Activated T-helper 9 cell treated with anti-CD3 and anti-CD28 coated beads, Interleukin-2, amount 50 U/mL, for 16 hours (primary cell): ENCODE measurements around the gene CDKAL1.
"Not testable (repeated sequence)": the region's sequence is repeated elsewhere in the genome, so short reads cannot be mapped to it uniquely, and the experiment has no call there.

Experiments used
- DNase-seq: peaks from one replicate; pipeline ENCODE4 v3.0.0-alpha.2; 2020; ENCODE audit warnings: low read depth

The CDKAL1 gene

DNA sequence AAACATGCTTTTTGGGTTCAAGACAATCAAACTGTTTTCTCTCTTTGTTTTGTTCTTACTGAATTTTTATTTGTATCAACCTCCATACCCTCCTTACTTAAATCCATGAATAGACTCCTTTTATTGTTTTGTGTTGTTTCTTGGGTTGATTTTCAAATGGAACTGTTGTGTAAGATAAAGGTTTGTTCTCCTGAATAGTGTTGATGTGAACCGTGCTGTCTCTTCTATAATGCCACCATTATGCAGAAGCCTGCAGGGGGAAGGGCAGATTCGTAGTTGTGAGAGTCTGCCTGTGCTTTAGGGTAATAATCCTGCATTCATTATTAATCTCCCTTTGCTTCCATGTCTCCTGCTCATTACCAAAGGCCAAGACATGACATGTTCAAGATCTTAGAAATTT is 105.9 kb downstream of the CDKAL1 start:
- DNase-seq: no peak

DNA sequence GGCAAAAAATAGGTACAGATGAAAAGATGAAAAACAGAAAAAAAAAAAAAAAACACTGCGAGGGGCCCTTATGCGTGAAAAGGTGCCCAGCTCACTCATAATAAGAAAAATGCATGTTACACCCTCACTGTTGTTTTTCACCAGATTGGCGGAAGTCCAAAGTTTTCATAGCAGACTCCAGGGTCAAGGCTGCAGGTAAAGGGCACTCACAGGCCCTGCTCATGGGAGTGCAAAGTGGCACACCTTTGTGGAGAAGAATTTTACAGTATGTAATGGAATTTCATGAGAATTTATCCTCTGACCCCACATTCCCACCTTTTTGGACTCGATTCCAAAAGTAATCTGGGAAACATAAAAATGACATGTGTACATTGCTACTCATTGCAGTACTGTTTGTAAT is 108.2 kb downstream of the CDKAL1 start:
- no peak for DNase-seq

DNA sequence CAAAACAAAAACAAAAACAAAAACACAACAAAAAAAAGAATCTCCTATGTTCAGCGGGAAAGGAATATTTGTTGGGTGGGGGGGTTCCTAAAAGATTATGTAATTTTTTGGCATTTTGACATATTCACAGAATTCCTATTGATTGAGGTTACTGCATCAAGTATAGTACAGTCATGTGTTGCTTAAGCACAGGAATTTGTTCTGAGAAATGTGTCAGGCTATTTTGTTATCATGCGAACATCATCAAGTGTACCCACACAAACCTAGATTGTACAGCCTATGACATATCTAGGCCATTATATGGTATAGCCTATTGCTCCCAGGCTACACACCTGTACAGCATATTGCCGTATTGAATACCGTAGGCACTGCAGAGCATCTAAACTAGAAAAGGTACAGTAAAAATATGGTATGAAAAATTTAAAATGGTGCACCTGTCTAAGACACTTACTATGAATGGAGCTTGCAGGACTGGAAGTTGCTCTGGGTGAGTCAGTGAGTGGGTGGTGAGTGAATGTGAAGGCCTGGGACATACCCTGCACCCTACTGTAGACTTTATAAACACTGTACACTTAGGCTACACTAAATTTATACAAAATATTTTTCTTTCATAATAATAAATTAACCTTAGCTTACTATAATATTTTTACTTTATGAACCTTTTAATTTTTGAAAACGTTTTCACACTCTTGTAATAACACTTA is 110.6 kb downstream of the CDKAL1 start:
- DNase-seq: no peak

DNA sequence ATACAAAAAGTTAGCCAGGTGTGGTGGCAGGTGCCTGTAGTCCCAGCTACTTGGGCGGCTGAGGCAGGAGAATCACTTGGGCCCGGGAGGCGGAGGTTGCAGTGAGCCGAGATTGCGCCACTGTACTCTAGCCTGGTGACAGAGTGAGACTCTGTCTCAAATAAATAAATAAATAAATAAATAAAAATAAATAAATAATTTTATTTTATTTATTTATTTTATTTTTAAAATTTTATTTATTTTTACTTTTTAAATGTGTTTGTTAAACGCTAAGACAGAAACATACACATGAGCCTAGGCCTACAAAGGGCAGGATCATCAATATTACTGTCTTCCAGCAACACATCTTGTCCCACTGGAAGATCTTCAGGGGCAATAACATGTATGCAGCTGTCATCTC is 111.3 kb downstream of the CDKAL1 start:
- not testable (repeated sequence) for DNase-seq

DNA sequence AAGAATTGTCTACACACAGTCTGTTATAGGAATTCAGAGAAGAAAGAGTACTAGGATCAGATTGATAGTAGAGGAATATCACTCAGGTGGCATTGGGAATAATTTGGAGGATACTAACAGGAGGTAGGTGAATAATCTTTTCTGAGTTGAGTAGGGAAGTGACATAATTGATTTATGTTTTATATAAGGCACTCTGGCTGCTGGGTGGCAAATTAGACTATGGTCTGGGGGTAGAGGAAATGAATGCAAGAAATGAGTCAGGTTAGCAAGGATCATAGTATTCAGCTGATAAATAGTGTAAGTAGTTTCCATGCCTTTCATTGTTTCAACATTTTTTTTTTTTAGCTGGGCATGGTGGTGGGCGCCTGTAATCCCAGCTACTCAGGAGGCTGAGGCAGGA is 113.3 kb downstream of the CDKAL1 start:
- DNase-seq: no peak

DNA sequence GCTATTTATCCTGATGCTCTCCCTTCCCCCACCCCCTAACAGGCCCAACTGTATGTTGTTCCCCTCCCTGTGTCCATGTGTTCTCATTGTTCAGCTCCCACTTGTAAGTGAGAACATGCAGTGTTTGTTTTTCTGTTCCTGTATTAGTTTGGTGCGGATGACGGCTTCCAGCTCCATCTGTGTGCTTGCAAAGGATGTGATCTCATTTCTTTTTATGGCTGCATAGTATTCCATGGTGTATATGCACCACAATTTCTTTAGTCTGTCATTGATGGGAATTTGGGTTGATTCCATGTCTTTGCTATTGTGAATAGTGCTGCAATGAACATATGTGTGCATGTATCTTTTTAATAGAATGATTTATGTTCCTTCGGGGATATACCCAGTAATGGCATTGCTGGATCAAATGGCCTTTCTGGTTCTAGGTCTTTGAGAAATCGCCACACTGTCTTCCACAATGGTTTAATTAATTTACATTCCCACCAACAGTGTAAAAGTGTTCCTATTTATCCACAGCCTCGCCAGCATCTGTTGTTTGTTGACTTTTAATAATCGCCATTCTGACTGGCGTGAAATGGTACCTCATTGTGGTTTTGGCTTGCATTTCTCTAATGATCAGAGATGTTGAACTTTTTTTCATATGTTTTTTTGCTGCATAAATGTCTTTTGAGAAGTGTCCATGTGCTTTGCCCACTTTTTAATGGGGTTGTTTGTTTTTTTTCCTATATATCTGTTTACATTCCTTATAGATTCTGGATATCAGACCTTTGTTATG is 115.6 kb downstream of the CDKAL1 start:
- not testable (repeated sequence) for DNase-seq

DNA sequence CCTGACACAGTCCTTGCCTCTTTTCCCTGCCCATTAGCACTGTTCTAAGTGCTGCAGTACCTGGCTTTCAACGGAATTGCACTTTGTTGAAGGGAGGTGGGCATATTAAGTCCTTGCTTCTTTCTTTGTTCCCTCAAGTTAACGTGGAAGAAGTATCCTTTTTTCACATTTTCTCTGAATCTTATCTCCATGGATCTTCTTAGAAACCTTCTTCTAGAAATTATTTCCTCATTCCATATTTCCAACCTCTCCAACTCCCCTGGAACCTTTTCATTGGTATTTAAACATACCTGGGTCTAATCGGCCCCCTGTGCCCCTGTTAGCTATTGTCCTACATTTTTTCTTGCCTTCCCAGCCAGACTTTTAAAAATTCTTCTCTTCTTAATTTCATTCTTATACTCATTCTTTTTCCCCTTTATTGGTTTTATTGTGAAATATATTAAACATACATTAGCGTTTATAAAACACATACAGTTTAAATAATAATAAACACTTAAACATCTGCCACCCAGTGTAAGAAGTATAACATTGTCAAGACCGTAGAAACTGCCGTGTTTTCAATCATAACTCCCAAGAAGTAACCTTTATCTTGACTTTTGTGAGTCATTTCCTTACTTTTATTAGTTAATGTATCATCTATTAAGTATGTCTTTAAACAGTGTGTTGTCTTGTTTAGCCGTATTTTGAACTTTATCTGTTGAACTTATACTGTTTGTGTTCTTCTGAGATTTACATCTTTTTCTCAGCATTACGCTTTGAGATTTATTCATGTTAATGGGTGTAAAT is 118.2 kb downstream of the CDKAL1 start:
- no peak for DNase-seq

DNA sequence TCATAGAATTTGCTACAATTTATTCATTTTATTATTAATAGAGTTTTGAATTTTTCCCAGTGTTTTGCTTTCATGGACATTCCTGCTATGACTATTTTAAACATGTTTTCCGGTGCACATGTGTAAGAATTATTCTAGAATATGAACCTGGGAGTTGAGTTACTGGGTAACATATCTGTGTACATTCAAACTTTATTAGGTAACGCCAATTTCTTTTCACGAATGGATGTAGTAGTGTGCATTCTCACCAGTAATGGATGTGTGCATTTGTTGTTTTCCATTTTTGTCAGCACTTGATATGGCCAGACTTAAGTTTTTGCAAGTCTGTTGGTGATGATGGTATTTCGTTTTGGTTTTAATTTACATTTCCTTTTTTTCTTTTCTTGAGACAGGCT is 118.8 kb downstream of the CDKAL1 start:
- DNase-seq: no peak

DNA sequence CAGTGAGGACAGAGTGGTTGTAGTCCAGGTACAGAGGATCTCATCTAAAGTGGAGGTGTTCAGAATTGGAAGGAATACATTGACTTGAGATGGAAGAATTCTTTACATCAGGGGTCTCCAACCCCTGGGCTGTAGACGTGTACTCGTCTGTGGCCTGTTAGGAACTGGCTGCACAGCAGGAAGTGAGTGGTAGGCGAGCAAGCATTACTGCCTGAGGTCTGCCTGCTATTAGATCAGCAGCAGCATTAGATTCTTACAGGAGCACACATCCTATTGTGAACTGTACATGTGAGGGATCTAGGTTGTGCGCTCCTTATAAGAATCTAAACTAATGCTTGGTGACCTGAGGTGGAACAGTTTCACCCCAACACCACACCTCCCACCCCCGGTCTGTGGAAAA is 121.1 kb downstream of the CDKAL1 start:
- DNase-seq: no peak

DNA sequence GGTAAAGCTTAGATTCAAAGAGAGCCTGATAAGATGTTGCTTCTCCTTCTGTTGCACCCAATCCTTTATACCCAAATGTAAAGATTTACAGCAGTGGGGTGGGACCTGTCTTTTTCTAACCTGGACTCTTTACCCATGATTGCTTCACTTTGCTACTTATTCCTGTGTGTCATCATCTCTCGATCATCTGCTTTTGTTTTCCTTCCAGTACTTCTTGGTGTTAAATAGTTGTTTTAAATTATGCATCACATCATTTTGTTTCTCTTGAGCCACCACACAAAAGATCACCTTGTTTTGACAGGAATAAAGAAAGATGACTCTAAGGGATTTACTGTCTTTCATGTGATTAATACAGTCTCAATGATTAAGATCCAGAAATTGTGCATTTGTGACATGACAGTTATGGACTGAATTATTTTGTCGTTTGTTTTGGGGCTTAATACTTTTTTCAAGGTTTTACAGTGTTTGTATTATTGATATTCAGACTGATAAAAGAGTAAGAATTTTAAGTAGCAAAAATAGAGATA is 123.1 kb downstream of the CDKAL1 start:
- no peak for DNase-seq

DNA sequence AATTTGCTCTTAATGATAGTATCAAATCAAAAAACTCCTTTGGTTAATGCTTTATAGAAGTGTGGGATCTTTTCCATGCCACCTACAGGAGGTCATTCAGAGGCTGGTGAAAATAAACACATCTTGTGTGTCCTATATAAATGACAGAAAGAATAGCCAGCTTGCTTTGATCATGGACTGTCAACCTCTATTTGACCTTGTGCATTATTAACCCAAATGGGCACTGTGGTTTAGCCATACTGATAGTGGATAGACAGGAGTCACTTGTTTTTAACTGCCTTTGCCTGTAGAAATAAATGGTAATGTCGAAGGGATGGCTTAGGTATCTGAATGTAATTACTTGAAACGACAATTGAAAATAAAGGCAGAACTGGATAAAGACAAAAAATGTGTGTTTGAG is 123.8 kb downstream of the CDKAL1 start:
- DNase-seq: no peak

DNA sequence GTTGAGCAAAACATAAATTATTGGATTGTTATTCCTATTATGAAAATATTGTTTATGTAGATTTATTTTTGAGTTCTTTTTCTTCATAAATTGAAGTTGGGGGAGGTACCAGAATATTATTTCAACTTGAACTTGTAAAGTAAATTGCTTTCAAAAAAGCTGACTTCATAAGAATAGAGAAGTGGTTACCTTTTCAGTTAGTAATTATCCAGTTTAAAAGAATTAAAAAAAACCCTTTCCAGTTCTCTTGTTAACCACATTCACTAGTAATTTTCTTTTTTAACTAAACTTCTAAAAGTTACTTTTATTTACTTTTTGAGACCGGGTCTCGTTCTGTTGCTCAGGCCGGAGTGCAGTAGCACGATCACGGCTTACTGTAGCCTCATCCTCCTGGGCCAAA is 124.3 kb downstream of the CDKAL1 start:
- no peak for DNase-seq

DNA sequence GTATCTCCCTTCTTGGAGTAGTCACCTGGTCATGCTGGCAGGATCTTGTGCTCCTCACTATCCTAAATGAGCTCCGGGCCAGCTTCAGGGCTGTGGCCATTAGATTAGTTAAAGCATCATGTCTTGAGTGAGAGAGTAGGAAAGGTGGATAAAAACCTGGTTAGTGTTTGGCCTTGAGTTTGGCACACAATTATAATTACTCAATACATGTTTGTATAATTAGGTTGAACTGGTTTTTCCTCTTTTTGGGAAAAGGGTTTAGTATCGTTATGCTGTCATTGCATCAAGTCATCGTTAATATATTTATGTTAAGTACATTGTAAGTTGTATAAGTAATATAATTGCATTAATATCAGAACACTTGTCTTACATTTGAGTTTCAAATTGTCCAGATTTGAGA is 126.3 kb downstream of the CDKAL1 start:
- no peak for DNase-seq

DNA sequence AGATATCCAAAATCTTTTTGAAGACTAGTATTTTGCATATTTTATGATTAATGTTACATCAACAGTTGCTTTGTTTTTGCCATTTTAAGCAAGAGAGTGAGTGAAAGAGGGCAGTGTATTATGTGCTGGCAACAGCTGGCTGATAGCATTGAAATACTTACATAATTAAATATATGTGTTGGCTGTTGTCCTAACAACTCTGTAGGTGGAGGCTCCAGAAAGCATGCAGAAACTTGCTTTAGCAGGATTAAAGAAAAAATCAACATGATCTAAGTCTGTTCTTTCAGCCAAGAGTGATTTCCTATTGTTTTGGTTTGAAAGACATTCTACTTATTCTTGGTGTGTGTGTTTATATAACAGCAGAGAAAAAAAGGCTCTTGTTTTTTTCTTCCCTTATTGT is 127.5 kb downstream of the CDKAL1 start:
- no peak for DNase-seq

DNA sequence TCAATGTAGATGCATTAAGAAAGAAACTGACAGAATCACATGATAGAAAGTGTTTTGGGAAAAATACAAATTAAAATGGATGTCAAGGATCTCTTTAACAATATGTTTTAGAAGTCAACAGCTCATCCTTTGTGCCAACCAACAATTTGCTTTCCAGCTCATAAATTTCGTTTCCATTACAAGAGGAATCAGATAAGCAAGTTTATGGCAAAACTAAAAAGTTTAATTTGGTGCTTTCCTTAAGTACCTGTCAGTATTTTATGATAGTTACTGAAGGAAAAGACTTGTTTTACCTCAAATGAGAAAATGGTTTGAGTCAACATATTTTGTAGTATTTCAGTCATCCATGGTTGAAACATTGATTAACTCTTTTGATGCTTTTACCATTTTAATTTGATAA is 130.0 kb downstream of the CDKAL1 start:
- no peak for DNase-seq

DNA sequence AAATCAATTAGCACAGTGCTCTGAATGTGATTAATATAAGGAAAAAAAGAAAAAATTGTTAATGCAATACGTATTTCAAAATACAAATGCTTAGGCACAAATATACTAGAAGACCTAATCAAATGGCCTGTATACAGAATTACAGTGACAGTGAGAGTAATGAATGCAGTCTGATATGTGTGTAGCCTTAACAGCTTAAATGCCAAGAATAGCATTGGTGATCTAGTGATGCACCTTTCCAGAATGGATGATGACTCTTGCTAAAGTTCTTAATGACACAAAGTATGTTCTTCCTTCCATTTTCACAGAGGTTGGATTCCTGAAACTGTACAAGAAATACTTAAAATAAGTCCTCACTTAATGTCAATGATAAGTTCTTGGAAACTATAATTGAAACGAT is 131.0 kb downstream of the CDKAL1 start:
- DNase-seq: no peak

DNA sequence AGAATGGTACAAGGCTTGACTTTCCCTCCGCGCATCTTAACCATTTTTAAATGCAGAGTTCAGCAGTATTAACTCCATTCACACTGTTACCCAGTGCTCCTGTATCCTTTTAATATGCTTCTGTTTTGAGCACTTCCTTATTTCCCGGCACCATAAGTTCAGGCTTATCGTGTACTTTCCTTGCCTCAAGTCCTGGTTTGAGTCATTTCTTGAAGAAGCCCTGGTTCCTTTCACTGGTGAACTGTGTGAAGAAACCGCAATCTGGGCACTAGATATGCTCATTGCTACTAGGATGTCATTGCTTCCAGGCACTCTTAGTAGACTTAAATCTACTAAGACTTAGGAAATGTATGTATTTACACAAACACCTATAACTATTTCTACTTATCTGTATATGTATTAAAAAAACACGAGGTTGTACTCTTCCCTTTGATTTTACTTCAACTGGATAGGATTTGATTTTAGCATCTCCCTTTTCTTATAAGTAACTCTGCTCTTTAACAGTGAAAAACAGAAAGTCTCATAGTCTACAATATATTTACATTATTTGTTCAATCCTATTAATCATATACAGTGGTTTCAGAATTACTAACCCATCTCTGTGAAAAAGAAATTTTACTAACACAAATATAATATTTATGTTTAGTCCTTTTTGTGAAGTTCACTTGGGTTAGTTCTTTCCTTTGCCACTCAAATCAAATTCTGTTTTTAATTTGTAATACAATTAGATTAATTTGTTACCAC is 135.5 kb downstream of the CDKAL1 start:
- no peak for DNase-seq

DNA sequence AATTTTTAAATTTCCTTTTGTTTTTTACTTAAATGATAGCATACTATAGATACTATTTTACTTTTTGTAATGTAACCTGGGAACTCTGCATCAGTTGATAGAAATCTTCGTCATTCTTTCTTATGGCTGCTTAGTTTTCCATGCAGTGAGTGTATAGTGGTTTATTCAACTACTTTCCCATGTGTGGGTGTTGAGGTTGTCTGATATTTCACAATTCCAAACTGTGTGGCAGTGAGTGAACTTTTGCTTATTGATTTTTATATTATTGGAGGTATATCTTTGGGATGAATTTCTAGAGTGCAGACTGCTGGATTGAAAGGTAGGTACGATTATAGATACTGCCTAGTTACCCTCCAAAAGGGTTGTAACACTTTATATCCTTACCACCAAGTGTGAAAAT is 136.5 kb downstream of the CDKAL1 start:
- DNase-seq: no peak

DNA sequence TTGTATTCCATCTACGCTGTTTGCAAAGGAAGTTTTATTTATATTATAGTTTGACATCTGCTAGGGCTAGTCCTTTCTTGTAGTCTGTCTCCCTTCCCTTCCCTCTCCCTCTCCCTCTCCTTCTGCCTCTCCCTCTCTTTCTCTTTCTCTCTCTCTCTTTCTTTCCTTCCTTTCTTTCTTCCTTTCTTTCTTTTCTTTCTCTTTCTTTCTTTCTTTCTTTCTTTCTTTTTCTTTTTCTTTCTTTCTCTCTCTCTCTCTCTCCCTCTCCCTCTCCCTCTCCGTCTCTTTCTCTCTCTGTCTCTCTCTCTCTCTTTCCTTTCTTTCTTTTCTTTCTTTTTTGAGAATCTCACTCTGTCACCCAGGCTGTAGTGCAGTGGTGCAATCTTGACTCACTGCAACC is 137.8 kb downstream of the CDKAL1 start:
- DNase-seq: no peak

DNA sequence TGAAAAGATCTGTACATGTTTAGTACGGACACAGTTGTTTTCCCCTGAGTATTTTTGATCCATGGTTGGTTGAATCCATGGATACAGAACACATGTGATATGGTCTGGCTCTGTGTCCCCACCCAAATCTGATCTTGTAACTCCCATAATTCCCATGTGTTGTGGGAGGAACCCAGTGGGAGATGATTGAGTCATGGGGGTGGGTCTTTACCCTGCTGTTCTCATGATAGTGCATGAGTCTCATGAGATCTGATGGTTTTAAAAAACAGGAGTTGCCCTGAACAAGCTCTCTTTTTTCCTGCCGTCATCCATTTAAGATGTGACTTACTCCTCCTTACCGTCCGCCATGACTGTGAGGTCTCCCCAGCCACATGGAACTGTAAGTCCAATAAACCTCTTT is 139.2 kb downstream of the CDKAL1 start:
- DNase-seq: no peak

DNA sequence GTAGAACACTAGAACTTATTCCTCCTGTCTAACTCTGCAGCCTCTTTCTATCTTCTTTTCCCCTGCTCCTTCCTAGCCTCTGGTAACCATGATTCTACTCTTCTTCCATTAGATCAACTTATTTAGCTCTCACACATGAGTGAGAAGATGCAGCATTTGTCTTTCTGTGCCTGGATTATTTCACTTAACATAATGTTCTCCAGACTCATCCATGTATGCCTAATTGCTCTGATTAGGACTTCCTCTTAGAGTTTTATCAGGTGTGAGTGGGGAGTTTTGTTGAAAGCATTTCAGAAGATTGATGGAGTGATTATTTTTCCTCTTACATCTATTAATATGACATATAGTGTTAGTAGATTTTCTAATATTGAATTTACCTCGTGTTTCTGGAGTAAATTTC is 140.4 kb downstream of the CDKAL1 start:
- DNase-seq: no peak

DNA sequence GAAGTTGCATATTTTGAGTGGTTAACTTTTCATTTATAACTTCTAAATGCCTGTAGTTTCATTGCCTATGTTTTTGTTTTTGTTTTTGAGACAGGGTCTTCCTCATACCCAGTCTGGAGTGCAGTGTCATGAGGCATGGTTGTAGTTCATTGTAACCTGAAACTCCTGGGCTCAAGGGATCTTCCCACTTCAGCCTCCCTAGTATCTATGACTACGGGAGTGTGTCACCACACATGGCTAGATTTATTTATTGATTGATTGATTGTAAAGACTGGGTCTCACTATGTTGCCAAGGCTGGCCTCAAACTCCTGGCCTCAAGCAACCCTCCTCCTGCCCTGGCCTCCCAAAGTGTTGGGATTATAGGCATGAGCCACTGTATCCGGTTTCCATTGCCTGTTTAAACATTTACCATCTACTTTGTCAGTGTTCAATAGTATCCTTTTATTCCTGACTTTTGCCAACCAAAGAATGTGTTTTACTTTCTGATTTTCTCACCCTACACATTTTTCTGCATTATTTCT is 144.6 kb downstream of the CDKAL1 start:
- DNase-seq: no peak
